Lung (tissue), 12 donors: ENCODE results near the gene BAG5. TPM values are rescaled to one million over a fixed set of nuclear protein-coding genes. Genes with fewer than 3 reads are reported as not detected.

Experiments used
- ATAC-seq: fragments of 200-7000 bp; cut with Tn5 transposase; one replicate; pipeline ENCODE4 v1.9.1; 2020; ENCODE audit warnings: moderate number of reproducible peaks; ENCODE audit not compliant: insufficient read depth, low FRiP score
- DNase-seq, 3 donors: peaks; one replicate each; pipeline ENCODE4 v3.0.0-alpha.2; 2013 to 2017
- H3K27ac ChIP-seq, 2 donors: one replicate each; pipeline ENCODE4 v1.5.1; 2013; ENCODE audit warnings: mild to moderate bottlenecking in 2 of 2, moderate library complexity in 2 of 2, control low read depth in 1 of 2, inconsistent platforms in 1 of 2, low read depth in 1 of 2, low read length in 1 of 2
- H3K27me3 ChIP-seq, 3 donors: one replicate each; pipeline ENCODE4 v1.5.1; 2013; ENCODE audit warnings: low read length in 2 of 3; ENCODE audit not compliant: control insufficient read depth in 3 of 3, insufficient read depth in 3 of 3
- H3K36me3 ChIP-seq, 4 donors: one replicate each; pipeline ENCODE4 v1.5.1; 2013; ENCODE audit warnings: low read length in 4 of 4, mild to moderate bottlenecking in 1 of 4, moderate library complexity in 1 of 4; ENCODE audit not compliant: control insufficient read depth in 4 of 4, insufficient read depth in 4 of 4
- H3K4me1 ChIP-seq, 5 donors: one replicate each; pipeline ENCODE4 v1.5.1; 2013; ENCODE audit warnings: low read length in 5 of 5, mild to moderate bottlenecking in 2 of 5, moderate library complexity in 1 of 5; ENCODE audit not compliant: control insufficient read depth in 5 of 5, insufficient read depth in 5 of 5
- H3K4me3 ChIP-seq: one replicate; pipeline ENCODE4 v1.5.1; 2013; ENCODE audit warnings: mild to moderate bottlenecking, control low read depth, moderate library complexity
- H3K9ac ChIP-seq, 2 donors: one replicate each; pipeline ENCODE4 v1.5.1; 2013; ENCODE audit warnings: low read length in 2 of 2, control low read depth in 1 of 2; ENCODE audit not compliant: insufficient read depth in 1 of 2
- H3K9me3 ChIP-seq, 4 donors: one replicate each; pipeline ENCODE4 v1.5.1; 2013; ENCODE audit warnings: low read length in 3 of 4, mild to moderate bottlenecking in 1 of 4, moderate library complexity in 1 of 4; ENCODE audit not compliant: control insufficient read depth in 4 of 4, insufficient read depth in 3 of 4
- CTCF ChIP-seq: IDR thresholded peaks from 2 replicates; pipeline ENCODE4 v1.5.1; 2012; ENCODE audit warnings: mild to moderate bottlenecking; ENCODE audit errors: control extremely low read depth, extremely low read depth
- WGBS, 2 donors: extraction: QIAGEN DNeasy Blood & Tissue Kit; methylation state at CpG; one replicate each; pipeline ENCODE4 v1.1.7; 2013; 5-methylcytosine and 5-hydroxymethylcytosine counted together
- polyA plus RNA-seq, 2 donors: library from polyadenylated mRNA; stranded (reverse); fragments of 200-250 nt; gene quantifications; one replicate each; pipeline ENCODE4 v1.2.1, GENCODE V29; 2013
- total RNA-seq, 2 donors: library from RNA; depleted of rRNA in 1 of 2; stranded (reverse); fragments of >200 nt in 1 of 2; gene quantifications; one replicate each; pipeline ENCODE4 v1.2.1, GENCODE V29; 2014 to 2021
- donor health status: control.
- donor health status: control.
- donor health status: Bipolar disorder and iron deficiency.
- donor health status: healthy.
- donor health status: DM: yes; HTN: yes; CAD: no.

BAG5 gene
- total and polyA plus RNA-seq, 4 donors: 8.7 to 26.0 (median 18.5) TPM

- no peak for TF ChIP-seq CTCF
- 94% methylated on average over 10 of the region's 10 CpGs for WGBS, 2 donors
- no peaks in the 10 kb centered on the region for H3K27me3 ChIP-seq
- H3K36me3 ChIP-seq: no peaks in the 10 kb centered on the region
- H3K9ac ChIP-seq: no peak overlapping the region
- H3K27ac ChIP-seq: no peak overlapping the region
- ATAC-seq (peak; percentile 34), DNase-seq (no peak)
- peaks cover 0 to 7% (median 4%) of the 10 kb centered on the region in 5 donors for H3K4me1 ChIP-seq
- no peaks in the 10 kb centered on the region for H3K9me3 ChIP-seq
- H3K4me3 ChIP-seq: no peak overlapping the region
These were observed 35.3 kb upstream of the BAG5 start for GRCh38 chr14:103597623-103598377.

GRCh38 chr14:103594265-103594664, 31.8 kb upstream of the BAG5 start:
- H3K9ac ChIP-seq: no peak overlapping the region
- peaks cover 0 to 7% (median 5%) of the 10 kb centered on the region in 4 donors for H3K36me3 ChIP-seq
- ATAC-seq (no peak), DNase-seq (peak; percentile 33 to 58 (median 49))
- no peak for TF ChIP-seq CTCF
- H3K27me3 ChIP-seq: no peaks in the 10 kb centered on the region
- H3K4me1 ChIP-seq: peaks cover 0 to 7% (median 4%) of the 10 kb centered on the region in 5 donors
- peak overlapping the region; percentile 5 to 46 for H3K27ac ChIP-seq
- H3K9me3 ChIP-seq: no peaks in the 10 kb centered on the region
- WGBS, 2 donors: 61 to 76% methylated on average over 9 to 11 of the region's 11 CpGs
- no peak overlapping the region for H3K4me3 ChIP-seq

- Histone ChIP-seq H3K4me1 (peaks cover 0 to 7% (median 4%) of the 10 kb centered on the region in 5 donors), H3K9ac (no peak overlapping the region), H3K27ac (peak overlapping the region in 1 of 2 donors; percentile 5), H3K4me3 (no peak overlapping the region), H3K36me3 (peaks cover 0 to 13% (median 5%) of the 10 kb centered on the region in 4 donors), H3K27me3 (no peaks in the 10 kb centered on the region), H3K9me3 (no peaks in the 10 kb centered on the region)
- TF ChIP-seq CTCF: no peak
- WGBS, 2 donors: 62% methylated on average over 6 of the region's 6 CpGs
- ATAC-seq: no peak
- no peak for DNase-seq
These were observed 31.1 kb upstream of the BAG5 start for GRCh38 chr14:103593577-103593976.
